A549 treated with dexamethasone at 1 μM for 4 hours (cell line): Measurements from ENCODE around the gene PPP1R9A. TPM values are rescaled to one million over a fixed set of nuclear protein-coding genes. Genes with fewer than 3 reads are reported as not detected.

Experiments
- total RNA-seq: library from RNA; stranded (reverse); fragments of 200-300 nt; extraction: Qiagen RNA extraction; gene quantifications from 5 replicates; pipeline ENCODE4 v1.2.3, GENCODE V29; 2022

Gene PPP1R9A
- 2.4 to 4.9 TPM (median 4.2 TPM) in 5 replicates for total RNA-seq

GRCh38 chr7:94907026-94907810 is at the start of gene PPP1R9A:
Gene PPP1R9A, plus strand, starts transcription at chr7:94907594. Its CDS starts 2,520 bp downstream, at chr7:94910114.

GRCh38 chr7:95324431-95324830 is 417.0 kb downstream of the PPP1R9A start, which contains the start of gene PON1:
Gene PON1, minus strand, starts transcription at chr7:95324532. Its CDS starts 57 bp downstream, at chr7:95324475.

